Neural progenitor cell (in vitro differentiated cells): ENCODE measurements around the gene CSHL1.
"Not testable (repeated sequence)": the region's sequence is repeated elsewhere in the genome, so short reads cannot be mapped to it uniquely, and the experiment has no call there.

Source experiments
- EZH2 ChIP-seq: fragments of 200-600 bp; sonication (generic); IDR thresholded peaks from 2 replicates; pipeline ENCODE4 v1.6.1; 2017; ENCODE audit warnings: antibody characterized with exemption, mild to moderate bottlenecking, moderate library complexity
- EZH2phosphoT487 ChIP-seq: fragments of 200-600 bp; sonication (generic); IDR thresholded peaks from 2 replicates; pipeline ENCODE4 v1.6.1; 2017; ENCODE audit warnings: antibody characterized with exemption
- TF ChIP-seq, protein P1 (sequence below): fragments of 200-600 bp; sonication (generic); IDR thresholded peaks from 2 replicates; pipeline ENCODE4 v1.5.1; 2017; ENCODE audit warnings: antibody characterized with exemption, mild to moderate bottlenecking

DNA sequence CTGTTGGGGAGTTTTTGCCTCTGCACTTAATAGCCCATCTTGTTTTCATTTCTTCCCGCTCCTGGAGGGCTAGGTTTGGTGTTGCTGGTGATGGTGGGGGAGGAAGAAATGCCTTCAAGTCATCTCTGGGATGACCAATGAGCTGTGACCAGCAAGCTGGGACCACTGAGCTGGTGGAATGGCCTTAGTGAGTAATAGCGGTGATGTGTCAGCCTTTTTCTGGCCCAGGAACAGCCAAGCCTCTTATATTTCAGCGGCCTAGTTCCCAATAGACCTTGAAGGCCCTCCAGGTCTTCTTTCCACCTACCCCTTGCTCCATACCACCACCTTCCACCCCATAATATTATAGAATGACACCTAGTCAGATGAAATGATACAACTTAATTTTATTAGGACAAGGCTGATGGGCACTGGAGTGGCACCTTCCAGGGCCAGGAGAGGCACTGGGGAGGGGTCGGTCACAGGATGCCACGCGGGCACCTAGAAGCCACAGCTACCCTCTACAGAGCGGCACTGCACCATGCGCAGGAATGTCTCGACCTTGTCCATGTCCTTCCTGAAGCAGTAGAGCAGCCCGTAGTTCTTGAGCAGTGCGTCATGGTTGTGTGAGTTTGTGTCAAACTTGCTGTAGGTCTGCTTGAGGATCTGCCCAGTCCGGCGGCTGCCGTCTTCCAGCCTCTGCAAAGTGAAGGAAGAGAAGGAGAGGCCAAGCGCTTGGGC lies 39.3 kb downstream of the CSHL1 start:
- TF ChIP-seq, protein P1, sequence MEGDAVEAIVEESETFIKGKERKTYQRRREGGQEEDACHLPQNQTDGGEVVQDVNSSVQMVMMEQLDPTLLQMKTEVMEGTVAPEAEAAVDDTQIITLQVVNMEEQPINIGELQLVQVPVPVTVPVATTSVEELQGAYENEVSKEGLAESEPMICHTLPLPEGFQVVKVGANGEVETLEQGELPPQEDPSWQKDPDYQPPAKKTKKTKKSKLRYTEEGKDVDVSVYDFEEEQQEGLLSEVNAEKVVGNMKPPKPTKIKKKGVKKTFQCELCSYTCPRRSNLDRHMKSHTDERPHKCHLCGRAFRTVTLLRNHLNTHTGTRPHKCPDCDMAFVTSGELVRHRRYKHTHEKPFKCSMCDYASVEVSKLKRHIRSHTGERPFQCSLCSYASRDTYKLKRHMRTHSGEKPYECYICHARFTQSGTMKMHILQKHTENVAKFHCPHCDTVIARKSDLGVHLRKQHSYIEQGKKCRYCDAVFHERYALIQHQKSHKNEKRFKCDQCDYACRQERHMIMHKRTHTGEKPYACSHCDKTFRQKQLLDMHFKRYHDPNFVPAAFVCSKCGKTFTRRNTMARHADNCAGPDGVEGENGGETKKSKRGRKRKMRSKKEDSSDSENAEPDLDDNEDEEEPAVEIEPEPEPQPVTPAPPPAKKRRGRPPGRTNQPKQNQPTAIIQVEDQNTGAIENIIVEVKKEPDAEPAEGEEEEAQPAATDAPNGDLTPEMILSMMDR: not testable (repeated sequence)
- TF ChIP-seq EZH2, EZH2phosphoT487: not testable (repeated sequence)
